Panc1 (cell line): Measurements from ENCODE around the gene CGB2.

Experiments used
- CTCF ChIP-seq: fragments of 450-650 bp; IDR thresholded peaks from 2 replicates; pipeline ENCODE4 v1.5.1; 2017; ENCODE audit warnings: mild to moderate bottlenecking
- POLR2AphosphoS5 ChIP-seq: IDR thresholded peaks from 2 replicates; pipeline ENCODE4 v1.6.1; 2012; ENCODE audit warnings: mild to moderate bottlenecking, low read depth, low read length, moderate library complexity
- SIN3A ChIP-seq: IDR thresholded peaks from 2 replicates; pipeline ENCODE4 v1.6.1; 2012; ENCODE audit warnings: low read depth, mild to moderate bottlenecking, low read length, moderate library complexity, borderline replicate concordance; ENCODE audit not compliant: insufficient read depth
- TCF7L2 ChIP-seq: IDR thresholded peaks from 2 replicates; pipeline ENCODE4 v1.6.1; 2011; ENCODE audit warnings: mild to moderate bottlenecking, low read depth, low read length, inconsistent platforms
- TF ChIP-seq, protein P1 (sequence below), 2 experiments: IDR thresholded peaks; 2 replicates each; pipeline ENCODE4 v1.6.1; 2011 to 2012; ENCODE audit warnings: low read depth in 2 of 2, control low read depth in 1 of 2, low read length in 1 of 2, mild to moderate bottlenecking in 1 of 2, moderate library complexity in 1 of 2; ENCODE audit not compliant: insufficient read depth in 1 of 2

DNA sequence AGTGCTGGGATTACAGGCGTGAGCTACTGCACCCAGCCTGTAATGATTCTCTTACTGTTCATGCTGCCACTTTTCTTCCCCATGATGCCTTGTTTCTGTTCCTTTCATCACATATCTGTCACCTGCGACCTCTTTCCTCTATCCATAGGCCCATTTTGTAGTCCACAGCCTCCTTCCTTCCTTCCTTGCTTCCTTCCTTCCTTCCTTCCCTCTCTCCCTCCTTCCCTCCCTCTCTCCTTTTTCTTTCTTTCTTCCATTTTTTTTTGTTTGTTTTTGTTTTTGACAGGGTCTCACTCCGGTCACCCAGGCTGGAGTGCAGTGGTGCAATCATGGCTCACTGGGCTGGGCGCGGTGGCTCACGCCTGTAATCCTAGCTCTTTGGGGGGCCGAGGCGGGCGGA lies 42.8 kb upstream of the CGB2 start:
- no peak for TF ChIP-seq POLR2AphosphoS5
- no peak for TF ChIP-seq CTCF
- TF ChIP-seq, protein P1, sequence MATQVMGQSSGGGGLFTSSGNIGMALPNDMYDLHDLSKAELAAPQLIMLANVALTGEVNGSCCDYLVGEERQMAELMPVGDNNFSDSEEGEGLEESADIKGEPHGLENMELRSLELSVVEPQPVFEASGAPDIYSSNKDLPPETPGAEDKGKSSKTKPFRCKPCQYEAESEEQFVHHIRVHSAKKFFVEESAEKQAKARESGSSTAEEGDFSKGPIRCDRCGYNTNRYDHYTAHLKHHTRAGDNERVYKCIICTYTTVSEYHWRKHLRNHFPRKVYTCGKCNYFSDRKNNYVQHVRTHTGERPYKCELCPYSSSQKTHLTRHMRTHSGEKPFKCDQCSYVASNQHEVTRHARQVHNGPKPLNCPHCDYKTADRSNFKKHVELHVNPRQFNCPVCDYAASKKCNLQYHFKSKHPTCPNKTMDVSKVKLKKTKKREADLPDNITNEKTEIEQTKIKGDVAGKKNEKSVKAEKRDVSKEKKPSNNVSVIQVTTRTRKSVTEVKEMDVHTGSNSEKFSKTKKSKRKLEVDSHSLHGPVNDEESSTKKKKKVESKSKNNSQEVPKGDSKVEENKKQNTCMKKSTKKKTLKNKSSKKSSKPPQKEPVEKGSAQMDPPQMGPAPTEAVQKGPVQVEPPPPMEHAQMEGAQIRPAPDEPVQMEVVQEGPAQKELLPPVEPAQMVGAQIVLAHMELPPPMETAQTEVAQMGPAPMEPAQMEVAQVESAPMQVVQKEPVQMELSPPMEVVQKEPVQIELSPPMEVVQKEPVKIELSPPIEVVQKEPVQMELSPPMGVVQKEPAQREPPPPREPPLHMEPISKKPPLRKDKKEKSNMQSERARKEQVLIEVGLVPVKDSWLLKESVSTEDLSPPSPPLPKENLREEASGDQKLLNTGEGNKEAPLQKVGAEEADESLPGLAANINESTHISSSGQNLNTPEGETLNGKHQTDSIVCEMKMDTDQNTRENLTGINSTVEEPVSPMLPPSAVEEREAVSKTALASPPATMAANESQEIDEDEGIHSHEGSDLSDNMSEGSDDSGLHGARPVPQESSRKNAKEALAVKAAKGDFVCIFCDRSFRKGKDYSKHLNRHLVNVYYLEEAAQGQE (IDR thresholded peaks at IDR 0.05; ENCODE audit: insufficient read depth in 1 of 2, low read depth in 2 of 2, low read length in 1 of 2), result no peak
- no peak for TF ChIP-seq SIN3A
- TF ChIP-seq TCF7L2, result no peak
